CD4-positive, alpha-beta T cell (primary cell): Measurements from ENCODE around the gene CD8B2. TPM values are rescaled to one million over a fixed set of nuclear protein-coding genes. Genes with fewer than 3 reads are reported as not detected.
"Not testable (repeated sequence)": the region's sequence is repeated elsewhere in the genome, so short reads cannot be mapped to it uniquely, and the experiment has no call there.

ENCODE experiments used
- ATAC-seq: fragments of 200-7000 bp; cut with Tn5 transposase; one replicate; pipeline ENCODE4 v1.10.0; 2022; ENCODE audit warnings: mild to moderate bottlenecking; ENCODE audit not compliant: poor library complexity
- CTCF ChIA-PET: fragments of 350-600 bp; sonication (Branson Sonifier 250); formaldehyde crosslinking; loops from one replicate; lab custom pipeline; 2021; ENCODE audit warnings: antibody characterized with exemption, inconsistent platforms; lab: Charles Lee
- POLR2A ChIA-PET: fragments of 350-600 bp; sonication (Branson Sonifier 250); formaldehyde crosslinking; loops from one replicate; lab custom pipeline; 2021; ENCODE audit warnings: antibody characterized with exemption, inconsistent platforms; lab: Charles Lee
- DNase-seq, 14 experiments: peaks; one replicate each; pipeline ENCODE4 v3.0.0-alpha.2; 2013 to 2020; ENCODE audit warnings: mixed read lengths in 2 of 14
- H3K27ac ChIP-seq, 2 donors: one replicate each; pipeline versions ENCODE4 v1.5.1 to v1.7.0; 2013; ENCODE audit warnings: low read length in 2 of 2, low read depth in 1 of 2, mild to moderate bottlenecking in 1 of 2
- H3K27me3 ChIP-seq, 2 experiments: 1 replicate in 1 of 2; 2 replicates in 1 of 2; pipeline versions ENCODE4 v1.6.1 to v1.7.0; 2013; ENCODE audit warnings: low read length in 2 of 2, control low read depth in 1 of 2, mild to moderate bottlenecking in 1 of 2, moderate library complexity in 1 of 2; ENCODE audit not compliant: insufficient read depth in 2 of 2, control insufficient read depth in 1 of 2
- H3K36me3 ChIP-seq: one replicate; pipeline ENCODE4 v1.6.1; 2013; ENCODE audit warnings: low read length, control low read depth; ENCODE audit not compliant: insufficient read depth
- H3K4me1 ChIP-seq: one replicate; pipeline ENCODE4 v1.6.1; 2013; ENCODE audit warnings: low read length, control low read depth; ENCODE audit not compliant: insufficient read depth
- H3K4me3 ChIP-seq: one replicate; pipeline ENCODE4 v1.5.1; 2013; ENCODE audit warnings: mild to moderate bottlenecking, low read length, moderate library complexity
- H3K9me3 ChIP-seq, 2 experiments: 1 replicate in 1 of 2; 2 replicates in 1 of 2; pipeline versions ENCODE4 v1.6.1 to v1.7.0; 2013; ENCODE audit warnings: low read length in 2 of 2, mild to moderate bottlenecking in 2 of 2, control low read depth in 1 of 2, moderate library complexity in 1 of 2; ENCODE audit not compliant: control insufficient read depth in 1 of 2, insufficient read depth in 1 of 2
- H3K27ac Mint-ChIP-seq: one replicate; pipeline ENCODE4 v1.8.0; 2020; ENCODE audit warnings: mixed read lengths
- H3K27me3 Mint-ChIP-seq: one replicate; pipeline ENCODE4 v1.8.0; 2021; ENCODE audit warnings: mixed read lengths
- H3K36me3 Mint-ChIP-seq: one replicate; pipeline ENCODE4 v1.8.0; 2021; ENCODE audit warnings: low read depth, mixed read lengths
- H3K4me1 Mint-ChIP-seq: one replicate; pipeline ENCODE4 v1.8.0; 2021; ENCODE audit warnings: low read depth, mixed read lengths
- H3K4me3 Mint-ChIP-seq: one replicate; pipeline ENCODE4 v1.8.0; 2020; ENCODE audit warnings: mild to moderate bottlenecking, mixed read lengths
- H3K9me3 Mint-ChIP-seq: one replicate; pipeline ENCODE4 v1.8.0; 2020; ENCODE audit warnings: mixed read lengths
- intact Hi-C, 2 experiments: fragments of 100-400 bp; cut with DNase I in 1 of 2; cut with micrococcal nuclease in 1 of 2; formaldehyde crosslinking; loops; one replicate each; pipeline versions ENCODE4 v1.15.1 to v1.9.0; 2023 to 2025; cut with DNase I, micrococcal nuclease
- total RNA-seq, 174 experiments: library from RNA in 2 of 174; stranded (reverse) in 2 of 174; gene quantifications; one replicate each; pipeline ENCODE4 v1.2.3 and lab custom pipeline; 2021 to 2026

Gene CD8B2
- total RNA-seq, 2 experiments from 2014 or later: 0.14 TPM; not detected in 1

DNA sequence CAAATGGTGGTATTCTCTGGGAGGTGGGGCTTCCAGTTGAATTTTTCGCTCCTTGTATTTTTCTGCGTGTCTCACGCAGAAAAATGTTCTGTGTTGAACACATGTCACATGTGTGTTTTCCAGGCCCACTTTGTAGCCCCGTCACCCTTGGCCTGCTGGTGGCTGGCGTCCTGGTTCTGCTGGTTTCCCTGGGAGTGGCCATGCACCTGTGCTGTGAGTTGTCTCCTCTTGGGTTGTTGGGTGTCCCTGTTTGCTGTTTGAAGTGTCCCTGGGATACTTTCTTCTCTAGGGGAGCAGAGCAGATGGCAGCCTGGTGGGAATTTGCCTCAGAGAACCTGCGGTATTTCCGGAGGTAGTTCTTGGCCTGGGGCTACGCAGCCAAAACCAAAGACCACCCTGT, 15.2 kb downstream of the CD8B2 start:
- H3K27ac ChIP-seq, H3K36me3 Mint-ChIP-seq, H3K4me3 ChIP-seq, ATAC-seq, H3K27me3 Mint-ChIP-seq, H3K9me3 ChIP-seq, H3K9me3 Mint-ChIP-seq, H3K4me1 ChIP-seq, H3K4me3 Mint-ChIP-seq, POLR2A ChIA-PET, H3K27me3 ChIP-seq, H3K27ac Mint-ChIP-seq, CTCF ChIA-PET, H3K36me3 ChIP-seq, intact Hi-C loops, H3K4me1 Mint-ChIP-seq, DNase-seq: not testable (repeated sequence)

DNA sequence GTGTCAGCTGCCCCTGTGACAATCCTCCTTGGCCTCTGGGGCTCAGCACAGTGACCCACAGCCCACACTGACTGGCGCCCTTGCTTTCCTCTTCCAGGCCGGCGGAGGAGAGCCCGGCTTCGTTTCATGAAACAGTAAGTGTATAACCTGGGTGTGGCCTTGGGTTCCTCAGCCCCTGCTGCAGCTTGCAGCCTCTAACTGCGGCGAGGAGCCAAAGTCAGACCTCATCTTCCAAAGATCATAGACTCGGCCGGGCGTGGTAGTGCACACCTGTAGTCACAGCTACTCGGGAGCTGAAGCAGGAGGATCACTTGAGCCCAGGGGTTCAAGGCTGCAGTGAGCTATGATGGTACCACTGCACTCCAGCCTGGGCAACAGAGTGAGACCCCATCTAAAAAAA, 17.0 kb downstream of the CD8B2 start:
- H3K36me3 Mint-ChIP-seq, POLR2A ChIA-PET, CTCF ChIA-PET, H3K27me3 ChIP-seq, H3K27me3 Mint-ChIP-seq, H3K4me1 ChIP-seq, H3K9me3 ChIP-seq, H3K9me3 Mint-ChIP-seq, intact Hi-C loops, ATAC-seq, H3K4me3 ChIP-seq, H3K4me3 Mint-ChIP-seq, DNase-seq, H3K27ac ChIP-seq, H3K27ac Mint-ChIP-seq, H3K4me1 Mint-ChIP-seq, H3K36me3 ChIP-seq: not testable (repeated sequence)

DNA sequence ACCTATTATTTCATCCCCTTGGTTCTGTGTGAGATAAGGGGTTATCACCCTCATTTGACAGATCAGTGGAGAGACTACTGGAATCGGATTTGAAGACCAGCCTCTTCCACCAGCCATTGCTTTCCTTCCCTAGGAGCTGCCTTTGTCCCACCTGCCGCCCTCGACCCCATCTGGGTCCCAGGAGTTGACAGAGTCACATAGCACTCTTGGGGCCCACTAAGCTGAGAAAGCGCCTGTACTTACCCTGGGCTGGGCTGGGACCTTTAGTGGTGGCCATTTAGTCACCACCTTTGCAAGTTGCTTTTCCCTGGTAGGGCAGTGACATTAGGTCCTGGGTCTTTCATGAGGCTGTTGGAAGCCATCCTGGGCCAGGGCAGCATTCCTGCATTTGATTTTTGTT, 17.6 kb downstream of the CD8B2 start:
- H3K9me3 ChIP-seq, POLR2A ChIA-PET, ATAC-seq, H3K27ac Mint-ChIP-seq, H3K4me1 ChIP-seq, DNase-seq, H3K4me3 Mint-ChIP-seq, intact Hi-C loops, CTCF ChIA-PET, H3K4me3 ChIP-seq, H3K27me3 Mint-ChIP-seq, H3K27me3 ChIP-seq, H3K9me3 Mint-ChIP-seq, H3K4me1 Mint-ChIP-seq, H3K36me3 Mint-ChIP-seq, H3K36me3 ChIP-seq, H3K27ac ChIP-seq: not testable (repeated sequence)

DNA sequence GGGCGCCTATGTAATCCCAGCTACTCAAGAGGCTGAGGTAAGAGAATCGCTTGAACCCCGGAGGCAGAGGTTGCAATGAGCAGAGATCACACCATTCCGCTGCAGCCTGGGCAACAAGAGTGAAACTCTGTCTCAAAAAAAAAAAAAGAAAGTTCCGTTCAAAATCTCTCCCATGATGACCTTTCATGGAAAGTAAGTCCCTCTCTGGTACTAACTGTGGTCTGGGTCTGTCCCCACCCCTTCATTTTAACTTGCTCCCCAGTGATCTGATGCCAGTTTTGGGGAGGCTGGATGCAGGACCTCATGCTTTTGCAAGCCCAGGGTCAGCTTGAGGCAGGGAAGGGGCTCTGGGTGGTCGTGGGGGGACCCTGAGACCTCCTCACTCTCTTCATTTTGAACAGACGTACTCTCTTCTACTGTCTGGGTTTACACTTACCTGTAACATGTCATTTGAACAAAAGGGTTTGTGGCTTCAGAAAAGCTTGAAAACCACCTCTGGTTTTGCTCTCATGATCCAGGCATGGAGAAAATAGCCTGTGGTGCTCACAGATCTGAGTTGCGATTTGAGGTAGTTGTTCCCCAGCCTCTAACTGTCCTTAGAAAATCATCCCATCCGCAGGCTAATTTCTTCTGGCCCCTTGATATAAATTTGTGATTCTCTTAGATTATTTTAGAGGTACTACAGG, 19.0 kb downstream of the CD8B2 start:
- ATAC-seq, H3K4me3 Mint-ChIP-seq, H3K4me1 ChIP-seq, H3K4me1 Mint-ChIP-seq, H3K9me3 ChIP-seq, H3K27me3 Mint-ChIP-seq, H3K27ac ChIP-seq, H3K36me3 Mint-ChIP-seq, H3K36me3 ChIP-seq, H3K4me3 ChIP-seq, POLR2A ChIA-PET, H3K27ac Mint-ChIP-seq, DNase-seq, H3K9me3 Mint-ChIP-seq, intact Hi-C loops, CTCF ChIA-PET, H3K27me3 ChIP-seq: not testable (repeated sequence)

DNA sequence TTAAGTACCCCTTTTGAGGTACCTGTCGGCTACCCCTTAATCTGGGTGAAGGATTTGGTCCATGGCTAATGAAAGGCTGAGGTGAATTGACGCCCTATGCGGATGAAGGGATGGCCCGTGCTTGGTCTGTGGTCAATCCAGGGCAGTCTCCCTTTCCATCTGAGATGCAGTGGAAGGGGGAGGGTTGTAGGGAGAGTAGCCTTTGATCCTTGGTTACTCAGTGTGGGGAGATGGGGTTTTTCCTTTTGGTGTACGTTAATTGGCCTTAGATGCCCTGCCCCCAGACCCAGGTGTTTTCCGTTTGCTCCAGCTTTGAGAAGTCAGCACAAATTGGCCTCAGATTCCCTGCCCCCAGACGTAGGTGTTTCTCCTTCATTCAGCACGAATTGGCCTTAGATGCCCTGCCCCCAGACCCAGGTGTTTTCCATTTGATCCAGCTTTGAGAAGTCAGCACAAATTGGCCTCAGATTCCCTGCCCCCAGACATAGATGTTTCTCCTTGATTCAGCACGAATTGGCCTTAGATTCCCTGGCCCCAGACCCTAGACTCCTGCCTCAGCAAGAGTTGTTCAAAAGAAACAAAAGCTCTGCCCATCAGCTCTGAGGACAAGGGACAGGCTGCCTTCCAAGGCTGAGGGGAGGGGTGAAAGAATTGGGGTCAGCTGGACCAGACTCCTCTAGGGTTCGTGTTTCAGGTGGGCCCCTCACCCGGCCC, 21.7 kb downstream of the CD8B2 start:
- POLR2A ChIA-PET, intact Hi-C loops, H3K27ac Mint-ChIP-seq: not testable (repeated sequence)

DNA sequence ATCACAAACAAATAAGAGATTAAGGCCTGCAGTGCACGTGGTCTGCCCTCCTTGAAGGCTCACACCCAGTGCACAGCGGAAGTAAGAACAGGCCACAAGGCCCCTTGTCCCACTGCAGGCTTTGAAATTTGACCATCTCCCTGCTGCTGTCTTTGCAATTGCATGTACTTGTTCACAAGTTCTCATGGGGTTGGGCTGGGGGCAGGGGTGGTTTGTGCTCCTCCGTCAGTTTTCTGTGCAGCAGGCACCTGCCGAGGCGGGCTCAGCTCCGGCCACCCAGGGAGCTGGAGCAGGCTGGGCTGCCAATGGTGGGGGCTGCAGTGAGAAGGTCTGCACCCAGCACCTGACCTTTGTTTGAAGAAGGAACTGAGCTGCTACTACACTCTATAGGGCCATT, 22.2 kb downstream of the CD8B2 start:
- H3K4me1 Mint-ChIP-seq, ATAC-seq, CTCF ChIA-PET, H3K36me3 ChIP-seq, intact Hi-C loops, H3K27ac Mint-ChIP-seq, H3K9me3 Mint-ChIP-seq, H3K4me1 ChIP-seq, H3K4me3 Mint-ChIP-seq, H3K27me3 ChIP-seq, H3K4me3 ChIP-seq, DNase-seq, H3K27me3 Mint-ChIP-seq, H3K36me3 Mint-ChIP-seq, H3K9me3 ChIP-seq, H3K27ac ChIP-seq, POLR2A ChIA-PET: not testable (repeated sequence)

More for the DNA sequence above, 21.7 kb downstream of the CD8B2 start:
- H3K27me3 Mint-ChIP-seq, H3K27me3 ChIP-seq, H3K4me3 ChIP-seq, H3K4me1 Mint-ChIP-seq, H3K9me3 Mint-ChIP-seq, H3K36me3 Mint-ChIP-seq, H3K4me1 ChIP-seq, CTCF ChIA-PET, H3K27ac ChIP-seq, DNase-seq, H3K36me3 ChIP-seq, ATAC-seq, H3K9me3 ChIP-seq, H3K4me3 Mint-ChIP-seq: not testable (repeated sequence)

DNA sequence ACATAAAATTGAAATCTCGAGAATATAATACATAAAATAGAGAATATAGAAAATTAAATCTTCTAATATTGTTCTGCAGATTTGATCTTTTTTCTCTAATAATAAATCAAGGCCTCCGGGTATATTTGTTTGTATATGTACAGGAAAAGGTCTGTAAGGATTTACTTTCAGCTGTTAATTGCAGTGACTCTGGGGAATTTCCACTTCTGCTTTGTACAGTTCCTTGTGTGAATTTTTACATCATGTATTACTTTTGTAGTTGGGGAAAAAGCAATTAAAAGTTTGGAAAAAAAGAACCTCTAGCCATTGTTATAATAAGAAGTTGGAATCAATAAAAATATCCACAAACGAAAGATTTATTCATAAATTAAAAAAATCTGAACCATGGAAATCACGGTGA, 23.6 kb downstream of the CD8B2 start:
- H3K4me3 ChIP-seq, CTCF ChIA-PET, H3K36me3 ChIP-seq, H3K27ac ChIP-seq, ATAC-seq, H3K36me3 Mint-ChIP-seq, intact Hi-C loops, H3K27me3 ChIP-seq, H3K27me3 Mint-ChIP-seq, H3K27ac Mint-ChIP-seq, H3K4me1 Mint-ChIP-seq, H3K4me3 Mint-ChIP-seq, H3K4me1 ChIP-seq, H3K9me3 ChIP-seq, H3K9me3 Mint-ChIP-seq, POLR2A ChIA-PET: not testable (repeated sequence)
- peak in 1 of 14 experiments; percentile 15 for DNase-seq
